H1 (cell line): ENCODE measurements around the gene MS4A15. TPM values are rescaled to one million over a fixed set of nuclear protein-coding genes. Genes with fewer than 3 reads are reported as not detected.

ENCODE experiments used
- CTCF ChIA-PET: fragments of 300-600 bp; sonication (Branson Sonifier 250); formaldehyde crosslinking; loops from one replicate; lab custom pipeline; 2021; ENCODE audit not compliant: partially characterized antibody; lab: Charles Lee
- POLR2A ChIA-PET: fragments of 300-600 bp; sonication (Branson Sonifier 250); formaldehyde crosslinking; loops from one replicate; lab custom pipeline; 2021; ENCODE audit warnings: inconsistent platforms; ENCODE audit not compliant: partially characterized antibody; lab: Charles Lee
- DNase-seq, 2 experiments: peaks; one replicate each; pipeline versions ENCODE4 v3.0.0 to v3.0.0-alpha.2; 2010 to 2022; ENCODE audit warnings: low spot score in 2 of 2, low read depth in 1 of 2, mixed read lengths in 1 of 2
- FAIRE-seq: peaks from 2 replicates; lab custom pipeline; 2011; peaks lifted over from hg19 to GRCh38; lab: Jason Lieb, UNC
- H2AFZ ChIP-seq: 2 replicates; pipeline ENCODE4 v1.8.1; 2012; ENCODE audit warnings: low read length, inconsistent platforms
- H2AK5ac ChIP-seq: 2 replicates; pipeline ENCODE4 v1.6.1; 2013; ENCODE audit warnings: low read depth, low read length
- H2BK120ac ChIP-seq: replicated peaks from 2 replicates; pipeline ENCODE3; 2013; ENCODE audit warnings: low read depth, low read length, inconsistent platforms
- H2BK12ac ChIP-seq: 2 replicates; pipeline ENCODE4 v1.6.1; 2013; ENCODE audit warnings: low read depth, low read length
- H2BK15ac ChIP-seq: 2 replicates; pipeline ENCODE4 v1.6.1; 2013; ENCODE audit warnings: low read length
- H2BK20ac ChIP-seq: 2 replicates; pipeline ENCODE4 v1.6.1; 2013; ENCODE audit warnings: low read length
- H2BK5ac ChIP-seq: 2 replicates; pipeline ENCODE4 v1.6.1; 2013; ENCODE audit warnings: low read depth, low read length
- H3K14ac ChIP-seq: 2 replicates; pipeline ENCODE4 v1.6.1; 2013; ENCODE audit warnings: inconsistent platforms; ENCODE audit not compliant: insufficient read length
- H3K18ac ChIP-seq: 2 replicates; pipeline ENCODE4 v1.6.1; 2013; ENCODE audit warnings: low read length; ENCODE audit errors: extremely low read depth
- H3K23ac ChIP-seq: 2 replicates; pipeline ENCODE4 v1.6.1; 2013; ENCODE audit warnings: inconsistent platforms; ENCODE audit not compliant: insufficient read length
- H3K23me2 ChIP-seq: 2 replicates; pipeline ENCODE4 v1.6.1; 2013; ENCODE audit warnings: low read depth, low read length
- H3K27ac ChIP-seq: 2 replicates; pipeline ENCODE4 v1.6.1; 2011; ENCODE audit warnings: low read depth, low read length, inconsistent platforms
- H3K27me3 ChIP-seq, 4 experiments: replicated peaks in 1 of 4; 1 replicate in 1 of 4; 2 replicates in 3 of 4; pipeline versions ENCODE4 v1.6.1 to v1.8.1; 2011 to 2013; ENCODE audit warnings: low read length in 3 of 4, mild to moderate bottlenecking in 3 of 4, inconsistent platforms in 2 of 4, mixed read lengths in 2 of 4, moderate library complexity in 1 of 4; ENCODE audit not compliant: control insufficient read depth in 3 of 4, insufficient read depth in 3 of 4; ENCODE audit errors: extremely low read depth in 1 of 4
- H3K36me3 ChIP-seq, 4 experiments: 2 replicates each; pipeline versions ENCODE4 v1.6.1 to v1.8.1; 2011 to 2013; ENCODE audit warnings: mild to moderate bottlenecking in 4 of 4, low read length in 3 of 4, moderate library complexity in 2 of 4, control low read depth in 1 of 4, inconsistent platforms in 1 of 4; ENCODE audit not compliant: insufficient read depth in 4 of 4, control insufficient read depth in 2 of 4
- H3K4ac ChIP-seq: replicated peaks from 2 replicates; pipeline ENCODE3; 2013; ENCODE audit warnings: low read length, low read depth, mixed read lengths, inconsistent platforms; ENCODE audit not compliant: insufficient read length
- H3K4me1 ChIP-seq, 4 experiments: replicated peaks in 1 of 4; 1 replicate in 1 of 4; 2 replicates in 3 of 4; pipeline versions ENCODE4 v1.6.1 to v1.8.1; 2011 to 2013; ENCODE audit warnings: low read length in 3 of 4, inconsistent platforms in 2 of 4, mixed read lengths in 1 of 4; ENCODE audit not compliant: insufficient read depth in 4 of 4, control insufficient read depth in 3 of 4
- H3K4me2 ChIP-seq, 2 experiments: 2 replicates each; pipeline versions ENCODE4 v1.6.1 to v1.8.1; 2011 to 2013; ENCODE audit warnings: low read depth in 2 of 2, low read length in 2 of 2, control low read depth in 1 of 2, inconsistent platforms in 1 of 2, mild to moderate bottlenecking in 1 of 2; ENCODE audit not compliant: insufficient read depth in 1 of 2
- H3K4me3 ChIP-seq, 4 experiments: fragments of 200-600, 300-600 bp in 1 of 4; sonication (generic), shearing (Covaris generic), sonication (Bioruptor Twin) in 1 of 4; 2 replicates each; pipeline versions ENCODE4 v1.5.1 to v1.8.1; 2011 to 2016; ENCODE audit warnings: low read length in 4 of 4, low read depth in 3 of 4, control low read depth in 2 of 4, inconsistent platforms in 2 of 4, mild to moderate bottlenecking in 2 of 4, mixed read lengths in 1 of 4, moderate library complexity in 1 of 4; ENCODE audit not compliant: insufficient read depth in 2 of 4; ENCODE audit errors: extremely low read depth in 1 of 4
- H3K56ac ChIP-seq: replicated peaks from 2 replicates; pipeline ENCODE3; 2013; ENCODE audit warnings: low read depth, mild to moderate bottlenecking, mixed read lengths, low read length, inconsistent platforms; ENCODE audit not compliant: insufficient read length
- H3K79me1 ChIP-seq: 2 replicates; pipeline ENCODE4 v1.6.1; 2013; ENCODE audit warnings: low read depth, low read length, control low read depth
- H3K79me2 ChIP-seq, 2 experiments: 2 replicates each; pipeline versions ENCODE4 v1.6.1 to v1.8.1; 2012 to 2013; ENCODE audit warnings: low read length in 2 of 2, mild to moderate bottlenecking in 2 of 2, inconsistent platforms in 1 of 2; ENCODE audit not compliant: insufficient read depth in 2 of 2, control insufficient read depth in 1 of 2
- H3K9ac ChIP-seq, 4 experiments: replicated peaks in 1 of 4; 1 replicate in 1 of 4; 2 replicates in 3 of 4; pipeline versions ENCODE4 v1.6.1 to v1.8.1; 2011 to 2013; ENCODE audit warnings: low read depth in 3 of 4, low read length in 3 of 4, control low read depth in 2 of 4, mild to moderate bottlenecking in 2 of 4, moderate library complexity in 2 of 4, inconsistent platforms in 1 of 4; ENCODE audit errors: extremely low read depth in 1 of 4
- H3K9me3 ChIP-seq, 2 experiments: 2 replicates each; pipeline versions ENCODE4 v1.6.1 to v1.8.1; 2012 to 2013; ENCODE audit warnings: mild to moderate bottlenecking in 2 of 2, moderate library complexity in 2 of 2, control low read depth in 1 of 2, inconsistent platforms in 1 of 2, low read depth in 1 of 2, low read length in 1 of 2, mixed read lengths in 1 of 2; ENCODE audit not compliant: insufficient read depth in 2 of 2
- H4K20me1 ChIP-seq, 2 experiments: replicated peaks in 1 of 2; 2 replicates each; pipeline versions ENCODE3 to v1.8.1; 2011 to 2013; ENCODE audit warnings: inconsistent platforms in 2 of 2, low read length in 2 of 2, mild to moderate bottlenecking in 1 of 2; ENCODE audit not compliant: insufficient read depth in 2 of 2, control insufficient read depth in 1 of 2
- H4K5ac ChIP-seq: 2 replicates; pipeline ENCODE4 v1.6.1; 2013; ENCODE audit warnings: low read length, low read depth, mixed read lengths, inconsistent platforms; ENCODE audit not compliant: insufficient read length
- H4K8ac ChIP-seq: 2 replicates; pipeline ENCODE4 v1.8.0; 2013; ENCODE audit warnings: mild to moderate bottlenecking, moderate library complexity, low read length, inconsistent platforms; ENCODE audit not compliant: insufficient read depth; ENCODE audit errors: extremely low read depth
- H4K91ac ChIP-seq: replicated peaks from 2 replicates; pipeline ENCODE3; 2013; ENCODE audit warnings: low read length, mixed read lengths, inconsistent platforms; ENCODE audit not compliant: insufficient read length
- ATF2 ChIP-seq: IDR thresholded peaks from 2 replicates; pipeline ENCODE4 v1.6.1; 2012; ENCODE audit warnings: low read length, inconsistent platforms
- FOSL1 ChIP-seq: IDR thresholded peaks from 2 replicates; pipeline ENCODE4 v1.6.1; 2011; ENCODE audit warnings: mild to moderate bottlenecking, low read depth, low read length, moderate library complexity; ENCODE audit not compliant: insufficient read depth
- SIN3A ChIP-seq, 2 experiments: IDR thresholded peaks in 1 of 2; conservative IDR thresholded peaks in 1 of 2; 2 replicates each; pipeline ENCODE4 v1.6.1; 2011 to 2012; ENCODE audit warnings: low read length in 2 of 2, improper control_type of control experiment in 1 of 2, low read depth in 1 of 2, mild to moderate bottlenecking in 1 of 2
- SIX5 ChIP-seq: IDR thresholded peaks from 2 replicates; pipeline ENCODE4 v1.6.1; 2011; ENCODE audit warnings: mild to moderate bottlenecking, low read depth, low read length
- SUZ12 ChIP-seq: fragments of 200-600 bp; sonication (generic); IDR thresholded peaks from 2 replicates; pipeline ENCODE4 v1.6.1; 2012; ENCODE audit warnings: mild to moderate bottlenecking, inconsistent platforms, low read length, moderate library complexity, mixed read lengths
- TEAD4 ChIP-seq: IDR thresholded peaks from 2 replicates; pipeline ENCODE4 v1.6.1; 2012; ENCODE audit warnings: low read depth, low read length, inconsistent platforms, mixed read lengths
- WGBS, 2 experiments: shearing (Covaris generic) in 1 of 2; methylation state at CpG; one replicate each; pipeline versions ENCODE4 v1.1.6 to v1.1.7; 2013 to 2015; ENCODE audit warnings: low lambda C conversion rate in 2 of 2, mixed read lengths in 2 of 2, inconsistent platforms in 1 of 2, low coverage in 1 of 2, missing lambda C conversion rate in 1 of 2; ENCODE audit not compliant: insufficient replicate concordance in 2 of 2, insufficient coverage in 1 of 2, insufficient read length in 1 of 2; ENCODE audit errors: extremely low coverage in 1 of 2, missing lambda C conversion rate in 1 of 2; 5-methylcytosine and 5-hydroxymethylcytosine counted together
- polyA plus RNA-seq, 7 experiments: library from polyadenylated mRNA; depleted of rRNA in 3 of 7; stranded (reverse) in 5 of 7; unstranded in 2 of 7; fragments of >200 nt in 5 of 7; fragments of 200-250 nt in 2 of 7; gene quantifications; 1 replicate in 5 of 7; 2 replicates in 1 of 7; 4 replicates in 1 of 7; pipeline versions ENCODE4 v1.2.1 to v1.2.3, GENCODE V29; 2011 to 2013; ENCODE audit warnings: missing spikeins in 2 of 7, mixed read lengths in 2 of 7
- total RNA-seq: library from RNA; stranded (reverse); fragmentation: NEBNext Ultra II Directional; extraction: Animal tissue kit (Norgen Biotek cat#: 25700); gene quantifications from 2 replicates; pipeline ENCODE4 v1.2.1, GENCODE V29; 2021

The MS4A15 gene
- total and polyA plus RNA-seq, 2 of the 8 experiments (the other 6 are each of a cell fraction or from before 2014, with no cell fraction given), result 0.15 to 0.17 TPM

- Histone ChIP-seq H3K4me1 (no peaks in the 10 kb centered on the region; a peak in 1 of 7 replicates), H4K91ac (no peak within 1 kb of the TSS), H4K20me1 (no peaks in the 10 kb centered on the region), H2BK120ac (no peak within 1 kb of the TSS), H2AFZ (no peak within 1 kb of the TSS), H3K9me3 (peaks cover under 1 to 5% of the 10 kb centered on the region in 2 experiments; a peak in 2 of 4 replicates), H3K27ac (no peak within 1 kb of the TSS), H3K14ac (no peak within 1 kb of the TSS), H3K79me2 (no peaks in the 10 kb centered on the region), H2BK5ac (no peak within 1 kb of the TSS), H3K79me1 (no peaks in the 10 kb centered on the region), H3K27me3 (no peaks in the 10 kb centered on the region; a peak in 1 of 7 replicates), H3K4me3 (no peak within 1 kb of the TSS), H4K5ac (no peak within 1 kb of the TSS), H2BK20ac (no peak within 1 kb of the TSS), H2BK12ac (no peak within 1 kb of the TSS), H3K4me2 (no peak within 1 kb of the TSS), H2AK5ac (no peak within 1 kb of the TSS), H4K8ac (no peak within 1 kb of the TSS), H3K18ac (no peak within 1 kb of the TSS), H3K23ac (no peak within 1 kb of the TSS), H2BK15ac (no peak within 1 kb of the TSS), H3K56ac (peak within 1 kb of the TSS; percentile 51), H3K9ac (no peak within 1 kb of the TSS), H3K23me2 (no peaks in the 10 kb centered on the region), H3K36me3 (no peaks in the 10 kb centered on the region), H3K4ac (no peak within 1 kb of the TSS)
- FAIRE-seq (no peak), DNase-seq (no peak)
- WGBS, 2 experiments, result 92% methylated on average over 8 of the region's 9 CpGs; no CpG with 5 or more reads in 1 of the 2 experiments
- ChIA-PET CTCF (interaction anchor here (0.7 to 2.2 kb wide), 9 partner anchors 9 to 103 kb away, joined by 3 to 11 read pairs (median 4); partner anchors contain the start of gene MS4A15), POLR2A (interaction anchor here (1.6 kb wide), 1 partner anchor 104 kb away, joined by 3 read pairs; no protein-coding TSS in a partner anchor)
- TF ChIP-seq SUZ12 (no peak), TEAD4 (no peak), ATF2 (no peak), SIN3A (conservative IDR thresholded peaks at IDR 0.05 in 1 of 2, IDR thresholded peaks at IDR 0.05 in 1 of 2; ENCODE audit: low read depth in 1 of 2, low read length in 2 of 2) (no peak), FOSL1 (no peak), SIX5 (no peak)
Measured at GRCh38 chr11:60785136-60785535, 28.5 kb downstream of the MS4A15 start, which contains the start of gene MS4A10. Gene MS4A10 (plus strand): TSS chr11:60785333. CDS start chr11:60790336, 5,003 bp downstream.
